Ishikawa (cell line): Measurements from ENCODE around the gene IFNL1.

Experiments
- CEBPB ChIP-seq: IDR thresholded peaks from 2 replicates; pipeline ENCODE4 v1.6.1; 2012
- CREB1 ChIP-seq: IDR thresholded peaks from 2 replicates; pipeline ENCODE4 v1.6.1; 2012; ENCODE audit warnings: low read depth
- EGR1 ChIP-seq: IDR thresholded peaks from 2 replicates; pipeline ENCODE4 v1.6.1; 2012
- EP300 ChIP-seq: IDR thresholded peaks from 2 replicates; pipeline ENCODE4 v1.6.1; 2012; ENCODE audit warnings: borderline replicate concordance
- FOXM1 ChIP-seq: IDR thresholded peaks from 2 replicates; pipeline ENCODE4 v1.6.1; 2012; ENCODE audit warnings: low read depth, borderline replicate concordance
- NFIC ChIP-seq: IDR thresholded peaks from 2 replicates; pipeline ENCODE4 v1.6.1; 2012
- RAD21 ChIP-seq: IDR thresholded peaks from 2 replicates; pipeline ENCODE4 v1.6.1; 2012; ENCODE audit warnings: low read depth
- TAF1 ChIP-seq: IDR thresholded peaks from 2 replicates; pipeline ENCODE4 v1.6.1; 2012; ENCODE audit warnings: low read depth, mild to moderate bottlenecking
- TCF12 ChIP-seq: IDR thresholded peaks from 2 replicates; pipeline ENCODE4 v1.6.1; 2012; ENCODE audit warnings: low read depth
- TEAD4 ChIP-seq: IDR thresholded peaks from 2 replicates; pipeline ENCODE4 v1.6.1; 2012
- YY1 ChIP-seq: IDR thresholded peaks from 2 replicates; pipeline ENCODE4 v1.6.1; 2012; ENCODE audit warnings: low read depth
- ZBTB7A ChIP-seq: IDR thresholded peaks from 2 replicates; pipeline ENCODE4 v1.6.1; 2012; ENCODE audit warnings: low read depth
- TF ChIP-seq, protein P1 (sequence below): IDR thresholded peaks from 2 replicates; pipeline ENCODE4 v1.6.1; 2012
- TF ChIP-seq, protein P2 (sequence below): IDR thresholded peaks from 2 replicates; pipeline ENCODE4 v1.6.1; 2012
- TF ChIP-seq, protein P3 (sequence below): IDR thresholded peaks from 2 replicates; pipeline ENCODE4 v1.6.1; 2012; ENCODE audit warnings: low read depth, mild to moderate bottlenecking

Gene IFNL1

DNA sequence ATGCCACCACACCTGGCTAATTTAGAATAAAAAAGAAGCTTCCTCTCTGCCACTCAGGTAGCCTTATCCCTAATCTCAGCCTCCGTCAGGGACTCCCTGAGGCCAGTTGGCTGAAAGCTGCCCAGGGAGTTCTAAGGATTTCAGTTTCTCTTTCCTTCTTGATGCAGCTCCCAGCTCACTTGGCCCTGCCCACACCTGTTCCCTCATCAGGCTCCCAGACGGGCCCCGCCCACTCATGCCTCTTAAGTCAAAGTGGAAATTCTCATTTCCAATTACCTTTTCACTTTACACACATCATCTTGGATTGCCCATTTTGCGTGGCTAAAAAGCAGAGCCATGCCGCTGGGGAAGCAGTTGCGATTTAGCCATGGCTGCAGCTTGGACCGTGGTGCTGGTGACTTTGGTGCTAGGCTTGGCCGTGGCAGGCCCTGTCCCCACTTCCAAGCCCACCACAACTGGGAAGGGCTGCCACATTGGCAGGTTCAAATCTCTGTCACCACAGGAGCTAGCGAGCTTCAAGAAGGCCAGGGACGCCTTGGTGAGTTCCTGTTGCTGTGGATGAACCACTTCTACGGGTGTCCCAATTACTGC lies at the start of gene IFNL1:
Gene IFNL1 (plus strand): TSS at position 353 of the 591 bp plus-strand sequence. CDS start 15 bp downstream, at position 368.
- TF ChIP-seq TCF12 (no peak), NFIC (no peak), EGR1 (no peak), TAF1 (no peak), ZBTB7A (no peak), CREB1 (no peak)
- TF ChIP-seq, protein P1, sequence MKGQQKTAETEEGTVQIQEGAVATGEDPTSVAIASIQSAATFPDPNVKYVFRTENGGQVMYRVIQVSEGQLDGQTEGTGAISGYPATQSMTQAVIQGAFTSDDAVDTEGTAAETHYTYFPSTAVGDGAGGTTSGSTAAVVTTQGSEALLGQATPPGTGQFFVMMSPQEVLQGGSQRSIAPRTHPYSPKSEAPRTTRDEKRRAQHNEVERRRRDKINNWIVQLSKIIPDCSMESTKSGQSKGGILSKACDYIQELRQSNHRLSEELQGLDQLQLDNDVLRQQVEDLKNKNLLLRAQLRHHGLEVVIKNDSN: no peak

DNA sequence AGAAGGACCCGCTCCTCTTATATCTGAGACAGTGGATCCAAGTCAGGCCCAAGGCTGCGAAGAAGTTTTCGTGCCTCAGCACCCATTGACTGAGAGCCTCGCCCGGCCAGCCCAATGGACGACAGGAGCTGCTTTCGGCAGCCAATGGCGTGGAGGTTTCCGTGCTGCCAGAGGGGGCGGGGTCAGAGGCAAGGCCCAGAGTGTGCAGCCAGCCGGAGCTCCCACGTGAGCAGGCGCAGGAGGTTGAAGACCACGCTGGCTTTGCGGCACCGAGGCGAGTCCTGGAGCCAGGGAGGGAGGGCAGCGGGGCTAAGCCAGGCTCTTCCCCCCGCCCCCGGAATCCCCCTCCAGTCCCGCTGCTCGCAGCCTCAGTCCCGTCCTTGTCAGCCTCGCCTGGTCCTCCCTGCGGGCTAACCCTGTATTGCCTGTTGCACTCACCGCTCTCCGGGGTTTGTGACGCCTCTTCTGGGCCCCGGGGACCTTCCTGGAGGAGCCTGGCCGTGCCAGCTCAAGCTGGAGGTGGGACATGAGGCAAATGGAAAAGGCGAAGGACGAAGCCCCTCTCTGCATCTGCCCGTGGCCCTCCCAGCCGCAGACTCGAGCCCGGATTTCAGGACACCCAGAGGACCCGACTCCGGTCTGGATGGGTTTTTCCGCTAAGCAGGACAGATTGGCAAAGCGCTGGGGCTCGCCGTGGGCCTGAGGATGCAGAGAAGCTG lies 49.1 kb upstream of the IFNL1 start:
- TF ChIP-seq FOXM1: no peak
- TF ChIP-seq, protein P1: peak; percentile 48; the same call in 1 of the 2 replicates
- TF ChIP-seq, protein P2, sequence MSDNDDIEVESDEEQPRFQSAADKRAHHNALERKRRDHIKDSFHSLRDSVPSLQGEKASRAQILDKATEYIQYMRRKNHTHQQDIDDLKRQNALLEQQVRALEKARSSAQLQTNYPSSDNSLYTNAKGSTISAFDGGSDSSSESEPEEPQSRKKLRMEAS: peak; percentile 89

DNA sequence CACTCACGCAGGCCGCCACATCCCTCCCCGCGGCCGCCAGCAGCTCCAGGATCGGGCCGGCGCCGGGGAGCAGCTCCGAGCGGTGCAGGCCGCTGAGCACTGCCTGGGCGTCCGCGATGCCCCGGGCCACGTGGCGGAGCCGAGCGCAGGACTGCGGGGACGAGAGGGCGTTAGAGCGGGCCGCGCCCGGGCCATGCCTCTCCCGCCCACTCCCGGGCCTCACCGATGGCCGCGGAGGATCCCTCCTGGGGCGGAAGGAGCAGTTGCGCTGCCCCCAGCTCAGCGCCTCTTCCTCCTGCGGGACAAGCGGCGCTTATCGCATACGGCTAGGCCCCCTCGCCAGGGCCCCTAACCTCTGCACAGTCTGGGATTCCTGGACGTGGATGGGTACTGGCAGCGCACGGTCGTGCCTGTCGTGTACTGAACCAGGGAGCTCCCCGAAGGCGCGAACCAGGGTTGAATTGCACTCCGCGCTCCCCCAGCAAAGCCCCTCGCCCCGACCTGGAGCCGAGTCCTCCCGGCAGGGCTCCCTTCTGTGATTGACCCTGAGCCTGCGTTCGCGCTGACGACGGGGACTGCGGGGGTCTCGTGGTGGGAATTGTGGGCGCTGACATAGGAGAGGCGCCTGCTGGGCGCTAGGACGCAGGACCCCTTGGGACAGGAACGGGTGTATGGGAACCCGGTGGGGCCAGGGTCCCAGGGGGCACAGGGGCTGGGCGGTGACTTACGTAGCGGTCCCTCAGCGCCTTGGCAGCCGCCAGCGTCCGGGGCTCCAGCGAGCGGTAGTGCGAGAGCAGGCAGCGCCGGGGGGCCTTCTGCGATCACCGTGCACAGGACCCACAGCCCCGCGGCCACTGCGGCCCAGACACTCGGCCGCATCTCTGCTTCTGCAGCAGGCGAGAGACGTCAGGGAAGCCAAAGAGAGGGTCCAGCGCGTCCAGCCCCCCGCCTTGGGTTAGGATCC lies 48.2 kb upstream of the IFNL1 start:
- TF ChIP-seq TCF12: no peak
- TF ChIP-seq TEAD4: no peak
- no peak for TF ChIP-seq YY1
- TF ChIP-seq, protein P1: no peak
- no peak for TF ChIP-seq EP300
- TF ChIP-seq, protein P2: no peak

DNA sequence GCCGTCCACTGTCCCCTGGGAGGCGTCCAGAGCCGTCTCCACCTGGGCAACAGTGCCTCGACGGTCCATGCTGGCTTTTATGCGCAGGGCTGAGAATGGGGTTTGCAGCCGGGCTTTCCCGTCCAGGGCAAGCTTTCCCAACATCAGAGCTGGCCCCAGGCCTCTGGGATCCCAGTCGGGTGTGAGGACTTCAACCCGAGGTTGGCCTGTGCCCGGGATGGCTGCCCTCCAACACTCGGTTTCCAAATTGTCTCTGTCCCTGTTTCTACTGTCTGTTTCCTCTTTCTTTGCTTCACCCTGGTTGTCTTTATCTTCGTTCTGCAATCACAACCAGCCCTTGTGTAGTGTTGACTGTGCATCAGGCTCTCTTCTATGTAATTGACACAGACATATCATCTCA lies 47.4 kb upstream of the IFNL1 start, which contains the start of gene IFNL4:
Gene IFNL4 (minus strand): TSS at position 51 of the 400 bp plus-strand sequence.
- TF ChIP-seq, protein P1: no peak
- no peak for TF ChIP-seq RAD21
- TF ChIP-seq, protein P2: no peak
- no peak for TF ChIP-seq YY1
- TF ChIP-seq FOXM1: no peak
- no peak for TF ChIP-seq ZBTB7A
- no peak for TF ChIP-seq CEBPB
- no peak for TF ChIP-seq TAF1

DNA sequence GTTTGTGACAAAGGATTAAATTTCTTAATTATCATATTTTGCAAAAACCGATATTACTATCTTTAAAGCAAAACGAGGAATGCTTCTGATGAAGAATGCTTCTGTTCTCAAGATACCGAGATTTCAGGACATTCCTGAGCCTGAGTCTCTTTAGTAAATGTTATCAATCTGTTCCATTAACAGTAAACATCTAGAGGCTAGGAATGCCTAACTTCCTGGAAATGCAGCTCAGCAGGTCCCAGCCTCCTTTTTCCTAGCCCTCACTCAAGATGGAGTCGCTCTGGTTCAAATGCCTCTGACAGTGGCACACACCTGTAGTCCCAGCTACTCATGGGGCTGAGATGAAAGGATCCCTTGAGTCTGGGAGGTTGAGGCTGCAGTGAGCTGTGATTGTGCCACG lies 45.1 kb upstream of the IFNL1 start:
- TF ChIP-seq TEAD4: no peak
- TF ChIP-seq, protein P2: no peak
- no peak for TF ChIP-seq TCF12
- TF ChIP-seq ZBTB7A: no peak
- no peak for TF ChIP-seq CREB1
- TF ChIP-seq EP300: no peak

DNA sequence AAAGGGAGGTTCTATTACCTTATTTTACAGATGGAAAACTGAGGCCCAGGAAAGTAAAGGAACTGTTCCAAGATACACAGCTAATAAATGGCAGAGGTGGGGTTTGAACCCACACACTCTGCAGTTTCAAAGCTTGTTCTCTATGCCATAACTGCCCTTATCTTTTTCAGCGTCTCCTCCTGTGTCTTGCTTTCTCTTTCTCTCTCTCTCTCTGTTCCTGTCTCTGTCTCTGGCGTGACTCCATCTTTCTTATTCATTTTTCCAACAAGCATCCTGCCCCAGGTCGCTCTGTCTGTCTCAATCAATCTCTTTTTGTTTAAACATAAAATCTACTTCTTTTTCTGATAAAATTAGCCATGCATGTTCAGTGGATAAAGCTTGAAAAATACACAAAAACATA lies 44.4 kb upstream of the IFNL1 start:
- TF ChIP-seq RAD21 (no peak), FOXM1 (no peak), NFIC (no peak), CEBPB (no peak), EP300 (no peak), EGR1 (no peak)

DNA sequence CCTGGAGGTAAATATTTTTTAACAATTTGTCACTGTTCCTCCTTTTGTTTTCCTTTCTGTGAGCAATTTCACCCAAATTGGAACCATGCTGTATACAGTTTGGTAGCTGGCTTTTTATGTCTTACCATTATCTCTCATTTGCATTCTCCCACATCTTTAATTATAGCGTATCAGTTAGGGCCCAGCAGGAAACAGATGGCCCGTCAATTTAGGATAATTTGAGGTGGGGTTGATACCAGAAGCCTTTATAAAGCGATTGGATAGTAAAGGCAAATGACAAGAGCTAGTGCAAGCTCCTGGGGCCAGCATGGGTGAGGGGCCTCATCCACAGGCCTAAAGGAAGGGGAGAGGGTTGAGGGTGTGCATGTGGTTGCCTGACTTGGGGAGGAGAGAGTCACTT lies 43.7 kb upstream of the IFNL1 start:
- TF ChIP-seq NFIC (no peak), RAD21 (no peak), TCF12 (no peak), YY1 (no peak), TAF1 (no peak), ZBTB7A (no peak), CREB1 (no peak), CEBPB (no peak), EGR1 (no peak), TEAD4 (no peak), FOXM1 (no peak), EP300 (no peak)
- TF ChIP-seq, protein P1: no peak
- TF ChIP-seq, protein P2: no peak
- TF ChIP-seq, protein P3, sequence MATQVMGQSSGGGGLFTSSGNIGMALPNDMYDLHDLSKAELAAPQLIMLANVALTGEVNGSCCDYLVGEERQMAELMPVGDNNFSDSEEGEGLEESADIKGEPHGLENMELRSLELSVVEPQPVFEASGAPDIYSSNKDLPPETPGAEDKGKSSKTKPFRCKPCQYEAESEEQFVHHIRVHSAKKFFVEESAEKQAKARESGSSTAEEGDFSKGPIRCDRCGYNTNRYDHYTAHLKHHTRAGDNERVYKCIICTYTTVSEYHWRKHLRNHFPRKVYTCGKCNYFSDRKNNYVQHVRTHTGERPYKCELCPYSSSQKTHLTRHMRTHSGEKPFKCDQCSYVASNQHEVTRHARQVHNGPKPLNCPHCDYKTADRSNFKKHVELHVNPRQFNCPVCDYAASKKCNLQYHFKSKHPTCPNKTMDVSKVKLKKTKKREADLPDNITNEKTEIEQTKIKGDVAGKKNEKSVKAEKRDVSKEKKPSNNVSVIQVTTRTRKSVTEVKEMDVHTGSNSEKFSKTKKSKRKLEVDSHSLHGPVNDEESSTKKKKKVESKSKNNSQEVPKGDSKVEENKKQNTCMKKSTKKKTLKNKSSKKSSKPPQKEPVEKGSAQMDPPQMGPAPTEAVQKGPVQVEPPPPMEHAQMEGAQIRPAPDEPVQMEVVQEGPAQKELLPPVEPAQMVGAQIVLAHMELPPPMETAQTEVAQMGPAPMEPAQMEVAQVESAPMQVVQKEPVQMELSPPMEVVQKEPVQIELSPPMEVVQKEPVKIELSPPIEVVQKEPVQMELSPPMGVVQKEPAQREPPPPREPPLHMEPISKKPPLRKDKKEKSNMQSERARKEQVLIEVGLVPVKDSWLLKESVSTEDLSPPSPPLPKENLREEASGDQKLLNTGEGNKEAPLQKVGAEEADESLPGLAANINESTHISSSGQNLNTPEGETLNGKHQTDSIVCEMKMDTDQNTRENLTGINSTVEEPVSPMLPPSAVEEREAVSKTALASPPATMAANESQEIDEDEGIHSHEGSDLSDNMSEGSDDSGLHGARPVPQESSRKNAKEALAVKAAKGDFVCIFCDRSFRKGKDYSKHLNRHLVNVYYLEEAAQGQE: no peak
